K562 (cell line): ENCODE measurements around the gene EOMES. TPM values are rescaled to one million over a fixed set of nuclear protein-coding genes. Genes with fewer than 3 reads are reported as not detected.

Experiments used
- ATAC-seq: fragments of 200-7000 bp; cut with Tn5 transposase; 3 replicates; pipeline ENCODE4 v1.9.1; 2020; ENCODE audit warnings: moderate library complexity
- BruUV-seq: library from RNA; stranded (reverse); fragments of 400-500 nt; replicated peaks from 2 replicates; lab custom pipeline; 2021; lab: Mats Ljungman, UMichigan
- CTCF ChIA-PET: fragments of 300-600 bp; formaldehyde crosslinking; extraction: SDS; loops from one replicate; lab custom pipeline; 2021; ENCODE audit warnings: low intra/inter-chr PET ratio; lab: Yijun Ruan, JAX
- POLR2A ChIA-PET: fragments of 300-600, 350-650 bp; sonication (Branson Sonifier 250); formaldehyde crosslinking; extraction: SDS; loops from one replicate; lab custom pipeline; 2021; ENCODE audit warnings: antibody characterized with exemption, inconsistent platforms; lab: Yijun Ruan, JAX
- DNase-seq, 4 experiments: peaks; one replicate each; pipeline versions ENCODE4 v3.0.0 to v3.0.0-alpha.2; 2011 to 2018; ENCODE audit warnings: low spot score in 3 of 4, mixed read lengths in 3 of 4; ENCODE audit errors: extremely low read depth in 1 of 4
- FAIRE-seq: peaks from 2 replicates; lab custom pipeline; 2011; peaks lifted over from hg19 to GRCh38; lab: Jason Lieb, UNC
- H2AFZ ChIP-seq: 2 replicates; pipeline ENCODE4 v1.6.0; 2011; ENCODE audit warnings: low read depth, low read length, control low read depth, inconsistent platforms
- H3K27ac ChIP-seq: fragments of 200-600 bp; 3 replicates; pipeline ENCODE4 v1.8.0; 2011; ENCODE audit warnings: low read depth, mild to moderate bottlenecking, control low read depth, inconsistent platforms, low read length, moderate library complexity, mixed read lengths; ENCODE audit errors: extremely low read depth
- H3K27me3 ChIP-seq, 2 experiments: fragments of 300-600 bp in 1 of 2; 2 replicates in 1 of 2; 3 replicates in 1 of 2; pipeline versions ENCODE4 v1.6.0 to v1.8.0; 2011; ENCODE audit warnings: inconsistent platforms in 2 of 2, low read length in 2 of 2, mild to moderate bottlenecking in 1 of 2, mixed read lengths in 1 of 2, moderate library complexity in 1 of 2; ENCODE audit not compliant: control insufficient read depth in 2 of 2, insufficient read depth in 2 of 2
- H3K36me3 ChIP-seq: fragments of 300-600 bp; 3 replicates; pipeline ENCODE4 v1.8.0; 2011; ENCODE audit warnings: mild to moderate bottlenecking, low read length, inconsistent platforms; ENCODE audit not compliant: control insufficient read depth, insufficient read depth
- H3K4me1 ChIP-seq, 2 experiments: fragments of 200-600 bp in 1 of 2; replicated peaks in 1 of 2; 2 replicates in 1 of 2; 3 replicates in 1 of 2; pipeline versions ENCODE4 v1.5.1 to v1.8.0; 2011; ENCODE audit warnings: inconsistent platforms in 2 of 2, low read length in 2 of 2, mild to moderate bottlenecking in 1 of 2, mixed read lengths in 1 of 2, moderate library complexity in 1 of 2; ENCODE audit not compliant: control insufficient read depth in 2 of 2, insufficient read depth in 2 of 2
- H3K4me2 ChIP-seq: 2 replicates; pipeline ENCODE4 v1.6.1; 2011; ENCODE audit warnings: low read length, control low read depth, inconsistent platforms, mixed read lengths; ENCODE audit not compliant: insufficient read depth
- H3K4me3 ChIP-seq: fragments of 200-600 bp; sonication (generic), shearing (Covaris generic); 2 replicates; pipeline ENCODE4 v1.5.1; 2016; ENCODE audit warnings: control low read depth, inconsistent platforms
- H3K79me2 ChIP-seq: fragments of 200-600 bp; 3 replicates; pipeline ENCODE4 v1.8.0; 2011; ENCODE audit warnings: low read length, inconsistent platforms; ENCODE audit not compliant: control insufficient read depth, insufficient read depth
- H3K9ac ChIP-seq, 2 experiments: 2 replicates each; pipeline versions ENCODE4 v1.6.0 to v1.6.1; 2011; ENCODE audit warnings: low read depth in 2 of 2, low read length in 2 of 2, control low read depth in 1 of 2, inconsistent platforms in 1 of 2, mild to moderate bottlenecking in 1 of 2, mixed read lengths in 1 of 2; ENCODE audit not compliant: insufficient read depth in 1 of 2
- H3K9me1 ChIP-seq: one replicate; pipeline ENCODE4 v1.6.0; 2011; ENCODE audit warnings: inconsistent platforms, mild to moderate bottlenecking, low read length, moderate library complexity; ENCODE audit not compliant: control insufficient read depth, insufficient read depth
- H3K9me3 ChIP-seq: replicated peaks from 2 replicates; pipeline ENCODE4 v1.5.1; 2011; ENCODE audit warnings: low read depth, low read length, inconsistent platforms; ENCODE audit not compliant: control insufficient read depth, insufficient read depth
- H4K20me1 ChIP-seq: replicated peaks from 2 replicates; pipeline ENCODE4 v1.6.1; 2011; ENCODE audit warnings: low read length, inconsistent platforms, mixed read lengths; ENCODE audit not compliant: control insufficient read depth, insufficient read depth
- ELF2 ChIP-seq: fragments of 250-450 bp; sonication (Bioruptor Pico); IDR thresholded peaks from 2 replicates; pipeline ENCODE4 v1.5.0; 2021; ENCODE audit warnings: mild to moderate bottlenecking
- ERF ChIP-seq: fragments of 450-650 bp; formaldehyde crosslinking; IDR thresholded peaks from 2 replicates; pipeline ENCODE4 v1.4.0; 2020; ENCODE audit warnings: mild to moderate bottlenecking, mixed read lengths
- HDAC2 ChIP-seq: fragments of 450-650 bp; IDR thresholded peaks from 2 replicates; pipeline ENCODE4 v1.6.1; 2016; ENCODE audit warnings: mild to moderate bottlenecking
- JUN ChIP-seq, 2 experiments: sonication (generic) in 1 of 2; formaldehyde crosslinking in 1 of 2; IDR thresholded peaks; 2 replicates each; pipeline versions ENCODE4 v1.6.1 to v1.8.0; 2012 to 2022; ENCODE audit warnings: borderline replicate concordance in 2 of 2, mild to moderate bottlenecking in 2 of 2, improper control_type of control experiment in 1 of 2, low read depth in 1 of 2, low read length in 1 of 2, missing genetic modification reagents in 1 of 2
- MED1 ChIP-seq: sonication (generic); formaldehyde crosslinking; IDR thresholded peaks from 2 replicates; pipeline ENCODE4 v1.8.1; 2023; ENCODE audit warnings: missing genetic modification reagents, borderline replicate concordance
- NFE2 ChIP-seq: IDR thresholded peaks from 2 replicates; pipeline ENCODE4 v1.6.1; 2014; ENCODE audit warnings: antibody characterized with exemption, low read depth
- POLR2B ChIP-seq: fragments of 450-650 bp; IDR thresholded peaks from 2 replicates; pipeline ENCODE4 v1.6.1; 2018; ENCODE audit warnings: low read depth; ENCODE audit not compliant: partially characterized antibody
- SPI1 ChIP-seq: IDR thresholded peaks from 2 replicates; pipeline ENCODE4 v1.6.1; 2011; ENCODE audit warnings: low read depth, low read length, control low read depth, borderline replicate concordance
- TAF1 ChIP-seq: IDR thresholded peaks from 2 replicates; pipeline ENCODE4 v1.6.1; 2011; ENCODE audit warnings: mild to moderate bottlenecking, low read length, moderate library complexity; ENCODE audit not compliant: insufficient read depth, control insufficient read depth, severe bottlenecking; ENCODE audit errors: extremely low read depth
- ZNF175 ChIP-seq: fragments of 200-800 bp; sonication (Bioruptor generic); IDR thresholded peaks from 2 replicates; pipeline ENCODE4 v1.6.1; 2016; ENCODE audit warnings: low read depth, mild to moderate bottlenecking, missing genetic modification characterization, missing compliant biosample characterization
- ZNF785 ChIP-seq: fragments of 250-450 bp; sonication (Bioruptor Pico); IDR thresholded peaks from 2 replicates; pipeline ENCODE4 v1.4.0; 2020; ENCODE audit warnings: mild to moderate bottlenecking
- WGBS: fragments of 100-300 bp; shearing (Covaris generic); methylation state at CpG from one replicate; pipeline ENCODE4 v1.1.6; 2016; ENCODE audit warnings: low coverage, mixed read lengths; ENCODE audit not compliant: insufficient coverage; ENCODE audit errors: missing lambda C conversion rate; 5-methylcytosine and 5-hydroxymethylcytosine counted together
- in situ Hi-C: fragments of 300-500 bp; cut with MboI; formaldehyde crosslinking; loops from 4 replicates; pipeline ENCODE4 v1.15.0; 2018; ENCODE audit warnings: inconsistent platforms, mixed read lengths
- intact Hi-C: fragments of 100-400 bp; cut with micrococcal nuclease; formaldehyde crosslinking; loops from 2 replicates; pipeline ENCODE4 v1.14.2; 2022
- polyA plus RNA-seq, 8 experiments: library from polyadenylated mRNA; depleted of rRNA in 4 of 8; stranded (reverse) in 5 of 8; unstranded in 3 of 8; fragments of >200 nt; fragmentation: Nextera tagmentation in 2 of 8; fragmentation: Illumina TruSeq in 1 of 8; extraction: Ambion mirVana in 2 of 8; extraction: Trizol in 1 of 8; gene quantifications; 2 replicates each; pipeline versions ENCODE4 v1.2.1 to v1.2.3, GENCODE V29; 2011 to 2014; ENCODE audit warnings: inconsistent platforms in 1 of 8, missing spikeins in 1 of 8
- total RNA-seq, 7 experiments: library from RNA; depleted of rRNA in 6 of 7; stranded (reverse); fragments of >200 nt in 6 of 7; fragmentation: Illumina TruSeq in 2 of 7; extraction: Trizol in 2 of 7; gene quantifications; 2 replicates each; pipeline versions ENCODE4 v1.2.1 to v1.2.3, GENCODE V29; 2011 to 2021; ENCODE audit warnings: low replicate concordance in 1 of 7
- TF ChIP-seq, protein P1 (sequence below): fragments of 450-650 bp; IDR thresholded peaks from 2 replicates; pipeline ENCODE4 v1.6.1; 2016; ENCODE audit warnings: antibody characterized with exemption
- TF ChIP-seq, protein P2 (sequence below): fragments of 450-650 bp; IDR thresholded peaks from 2 replicates; pipeline ENCODE4 v1.6.1; 2017; ENCODE audit warnings: mild to moderate bottlenecking, moderate library complexity
- TF ChIP-seq, protein P3 (sequence below): fragments of 250-450 bp; sonication (Bioruptor Pico); IDR thresholded peaks from 2 replicates; pipeline ENCODE4 v1.5.0; 2021; ENCODE audit warnings: mild to moderate bottlenecking, borderline replicate concordance
- TF ChIP-seq, protein P4 (sequence below): sonication (generic); IDR thresholded peaks from 2 replicates; pipeline ENCODE4 v1.6.1; 2016
- TF ChIP-seq, protein P5 (sequence below): fragments of 250-450 bp; sonication (Bioruptor Pico); IDR thresholded peaks from 2 replicates; pipeline ENCODE4 v1.8.0; 2022; ENCODE audit warnings: moderate library complexity, mild to moderate bottlenecking, inconsistent platforms

Gene EOMES
- total and polyA plus RNA-seq, 9 of the 15 experiments (the other 6 are each of a cell fraction or from before 2014, with no cell fraction given): 0.07 TPM; not detected in 8

DNA sequence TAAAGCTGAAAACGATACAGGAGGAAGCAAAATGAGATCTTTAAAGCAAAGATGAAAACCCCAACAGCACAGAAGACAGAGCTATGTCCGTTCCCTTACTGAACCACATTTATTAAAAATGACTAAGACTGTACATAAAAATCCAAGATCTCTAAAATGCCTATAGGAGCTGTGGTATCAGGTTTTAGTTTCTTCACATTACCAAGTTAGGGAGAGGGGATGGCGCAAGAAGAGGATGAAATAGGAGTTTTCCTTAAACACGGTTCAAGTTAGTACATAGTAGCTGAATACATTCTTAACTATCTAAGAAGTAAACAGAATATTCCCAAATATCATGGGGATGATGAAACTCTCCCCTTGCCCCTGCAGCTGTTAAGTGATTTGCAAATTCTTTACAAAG, 6.3 kb downstream of the EOMES start:
- CTCF ChIA-PET: no interaction called here
- H3K9me3 ChIP-seq: no peaks in the 10 kb centered on the region
- H3K79me2 ChIP-seq: no peaks in the 10 kb centered on the region
- in situ Hi-C loops (loop anchor here (10.0 kb wide), 1 partner anchor 619 kb away; no protein-coding TSS in a partner anchor), intact Hi-C loops (no loop called here)
- peaks cover 12 to 37% of the 10 kb centered on the region in 2 experiments; a peak in 3 of 5 replicates for H3K27me3 ChIP-seq
- no peak overlapping the region for H3K4me3 ChIP-seq
- no peaks in the 10 kb centered on the region for H3K9me1 ChIP-seq
- WGBS: 2% methylated on average over 4 of the region's 4 CpGs
- DNase-seq: no peak
- H3K27ac ChIP-seq: no peak overlapping the region
- no peak for ATAC-seq
- H3K9ac ChIP-seq: no peak overlapping the region
- POLR2A ChIA-PET: no interaction called here
- no peaks in the 10 kb centered on the region for H4K20me1 ChIP-seq
- no peak overlapping the region for H3K4me2 ChIP-seq
- H2AFZ ChIP-seq: no peak overlapping the region
- BruUV-seq: no TSS peak
- FAIRE-seq: no peak
- H3K4me1 ChIP-seq: peaks cover 0 to 4% of the 10 kb centered on the region in 2 experiments; a peak in 1 of 5 replicates
- H3K36me3 ChIP-seq: no peaks in the 10 kb centered on the region
- TF ChIP-seq, protein P1, sequence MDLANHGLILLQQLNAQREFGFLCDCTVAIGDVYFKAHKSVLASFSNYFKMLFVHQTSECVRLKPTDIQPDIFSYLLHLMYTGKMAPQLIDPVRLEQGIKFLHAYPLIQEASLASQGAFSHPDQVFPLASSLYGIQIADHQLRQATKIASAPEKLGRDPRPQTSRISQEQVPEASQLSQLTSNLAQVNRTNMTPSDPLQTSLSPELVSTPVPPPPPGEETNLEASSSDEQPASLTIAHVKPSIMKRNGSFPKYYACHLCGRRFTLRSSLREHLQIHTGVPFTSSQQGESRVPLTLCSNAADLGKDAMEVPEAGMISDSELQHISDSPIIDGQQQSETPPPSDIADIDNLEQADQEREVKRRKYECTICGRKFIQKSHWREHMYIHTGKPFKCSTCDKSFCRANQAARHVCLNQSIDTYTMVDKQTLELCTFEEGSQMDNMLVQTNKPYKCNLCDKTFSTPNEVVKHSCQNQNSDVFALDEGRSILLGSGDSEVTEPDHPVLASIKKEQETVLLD: no peak
- no peak for TF ChIP-seq ZNF785
- TF ChIP-seq NFE2: no peak
- no peak for TF ChIP-seq TAF1
- TF ChIP-seq POLR2B: no peak
- TF ChIP-seq, protein P2, sequence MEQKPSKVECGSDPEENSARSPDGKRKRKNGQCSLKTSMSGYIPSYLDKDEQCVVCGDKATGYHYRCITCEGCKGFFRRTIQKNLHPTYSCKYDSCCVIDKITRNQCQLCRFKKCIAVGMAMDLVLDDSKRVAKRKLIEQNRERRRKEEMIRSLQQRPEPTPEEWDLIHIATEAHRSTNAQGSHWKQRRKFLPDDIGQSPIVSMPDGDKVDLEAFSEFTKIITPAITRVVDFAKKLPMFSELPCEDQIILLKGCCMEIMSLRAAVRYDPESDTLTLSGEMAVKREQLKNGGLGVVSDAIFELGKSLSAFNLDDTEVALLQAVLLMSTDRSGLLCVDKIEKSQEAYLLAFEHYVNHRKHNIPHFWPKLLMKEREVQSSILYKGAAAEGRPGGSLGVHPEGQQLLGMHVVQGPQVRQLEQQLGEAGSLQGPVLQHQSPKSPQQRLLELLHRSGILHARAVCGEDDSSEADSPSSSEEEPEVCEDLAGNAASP: no peak
- no peak for TF ChIP-seq MED1
- TF ChIP-seq SPI1: no peak
- no peak for TF ChIP-seq HDAC2
- TF ChIP-seq ZNF175 (CRISPR knock-in tag): no peak
- TF ChIP-seq, protein P3, sequence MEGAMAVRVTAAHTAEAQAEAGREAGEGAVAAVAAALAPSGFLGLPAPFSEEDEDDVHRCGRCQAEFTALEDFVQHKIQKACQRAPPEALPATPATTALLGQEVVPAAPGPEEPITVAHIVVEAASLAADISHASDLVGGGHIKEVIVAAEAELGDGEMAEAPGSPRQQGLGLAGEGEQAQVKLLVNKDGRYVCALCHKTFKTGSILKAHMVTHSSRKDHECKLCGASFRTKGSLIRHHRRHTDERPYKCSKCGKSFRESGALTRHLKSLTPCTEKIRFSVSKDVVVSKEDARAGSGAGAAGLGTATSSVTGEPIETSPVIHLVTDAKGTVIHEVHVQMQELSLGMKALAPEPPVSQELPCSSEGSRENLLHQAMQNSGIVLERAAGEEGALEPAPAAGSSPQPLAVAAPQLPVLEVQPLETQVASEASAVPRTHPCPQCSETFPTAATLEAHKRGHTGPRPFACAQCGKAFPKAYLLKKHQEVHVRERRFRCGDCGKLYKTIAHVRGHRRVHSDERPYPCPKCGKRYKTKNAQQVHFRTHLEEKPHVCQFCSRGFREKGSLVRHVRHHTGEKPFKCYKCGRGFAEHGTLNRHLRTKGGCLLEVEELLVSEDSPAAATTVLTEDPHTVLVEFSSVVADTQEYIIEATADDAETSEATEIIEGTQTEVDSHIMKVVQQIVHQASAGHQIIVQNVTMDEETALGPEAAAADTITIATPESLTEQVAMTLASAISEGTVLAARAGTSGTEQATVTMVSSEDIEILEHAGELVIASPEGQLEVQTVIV: no peak
- TF ChIP-seq, protein P4, sequence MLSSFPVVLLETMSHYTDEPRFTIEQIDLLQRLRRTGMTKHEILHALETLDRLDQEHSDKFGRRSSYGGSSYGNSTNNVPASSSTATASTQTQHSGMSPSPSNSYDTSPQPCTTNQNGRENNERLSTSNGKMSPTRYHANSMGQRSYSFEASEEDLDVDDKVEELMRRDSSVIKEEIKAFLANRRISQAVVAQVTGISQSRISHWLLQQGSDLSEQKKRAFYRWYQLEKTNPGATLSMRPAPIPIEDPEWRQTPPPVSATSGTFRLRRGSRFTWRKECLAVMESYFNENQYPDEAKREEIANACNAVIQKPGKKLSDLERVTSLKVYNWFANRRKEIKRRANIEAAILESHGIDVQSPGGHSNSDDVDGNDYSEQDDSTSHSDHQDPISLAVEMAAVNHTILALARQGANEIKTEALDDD: no peak
- no peak for TF ChIP-seq ELF2
- TF ChIP-seq, protein P5, sequence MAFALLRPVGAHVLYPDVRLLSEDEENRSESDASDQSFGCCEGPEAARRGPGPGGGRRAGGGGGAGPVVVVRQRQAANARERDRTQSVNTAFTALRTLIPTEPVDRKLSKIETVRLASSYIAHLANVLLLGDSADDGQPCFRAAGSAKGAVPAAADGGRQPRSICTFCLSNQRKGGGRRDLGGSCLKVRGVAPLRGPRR (CRISPR knock-in tag): no peak
- TF ChIP-seq ERF (CRISPR knock-in tag): no peak
- TF ChIP-seq JUN (IDR thresholded peaks at IDR 0.05; ENCODE audit: borderline replicate concordance, low read depth, low read length): no peak
- TF ChIP-seq JUN (CRISPR knock-in tag; IDR thresholded peaks at IDR 0.05; ENCODE audit: borderline replicate concordance): no peak
